GM23248 (cell line): Measurements from ENCODE around the gene DIP2C.

ENCODE experiments used
- EZH2 ChIP-seq: fragments of 200-600 bp; sonication (generic); IDR thresholded peaks from 2 replicates; pipeline ENCODE4 v1.6.1; 2018; ENCODE audit warnings: antibody characterized with exemption, mild to moderate bottlenecking; ENCODE audit not compliant: insufficient read depth, poor library complexity, severe bottlenecking
- EZH2phosphoT487 ChIP-seq: fragments of 200-600 bp; sonication (generic); IDR thresholded peaks from 2 replicates; pipeline ENCODE4 v1.6.1; 2018; ENCODE audit warnings: antibody characterized with exemption, moderate library complexity, mild to moderate bottlenecking, low read depth; ENCODE audit not compliant: insufficient read depth

DNA sequence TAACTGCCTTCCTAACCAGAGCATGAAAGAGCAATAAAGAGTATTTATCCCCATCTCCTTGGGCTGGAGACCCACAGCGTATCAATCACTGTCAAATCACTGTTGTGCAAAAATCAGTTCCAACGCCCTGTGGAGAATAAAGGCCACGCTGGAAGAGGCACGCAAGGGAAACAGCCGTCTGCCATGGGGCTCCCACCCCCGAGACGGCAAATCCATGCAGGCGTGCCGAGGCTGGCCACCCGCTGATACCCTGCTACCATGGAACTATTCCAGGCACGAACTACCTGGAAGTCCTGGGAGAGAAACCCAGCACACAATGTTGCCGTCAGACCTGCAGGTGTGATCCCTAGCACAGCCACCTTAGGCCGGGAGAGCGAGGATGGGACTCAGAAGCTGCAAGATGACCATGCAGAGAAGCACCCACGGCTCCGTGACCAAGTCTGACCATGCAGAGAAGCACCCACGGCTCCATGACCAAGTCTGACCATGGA is 185.3 kb downstream of the DIP2C start:
- TF ChIP-seq EZH2phosphoT487 (no peak), EZH2 (no peak)
